ENCODE data around the gene TMEM203. TPM values are rescaled to one million over a fixed set of nuclear protein-coding genes. Genes with fewer than 3 reads are reported as not detected.

Gene TMEM203
- total RNA-seq, 4 donors from 2014 or later = 18.9 to 42.1 (median 28.7) TPM

DNA sequence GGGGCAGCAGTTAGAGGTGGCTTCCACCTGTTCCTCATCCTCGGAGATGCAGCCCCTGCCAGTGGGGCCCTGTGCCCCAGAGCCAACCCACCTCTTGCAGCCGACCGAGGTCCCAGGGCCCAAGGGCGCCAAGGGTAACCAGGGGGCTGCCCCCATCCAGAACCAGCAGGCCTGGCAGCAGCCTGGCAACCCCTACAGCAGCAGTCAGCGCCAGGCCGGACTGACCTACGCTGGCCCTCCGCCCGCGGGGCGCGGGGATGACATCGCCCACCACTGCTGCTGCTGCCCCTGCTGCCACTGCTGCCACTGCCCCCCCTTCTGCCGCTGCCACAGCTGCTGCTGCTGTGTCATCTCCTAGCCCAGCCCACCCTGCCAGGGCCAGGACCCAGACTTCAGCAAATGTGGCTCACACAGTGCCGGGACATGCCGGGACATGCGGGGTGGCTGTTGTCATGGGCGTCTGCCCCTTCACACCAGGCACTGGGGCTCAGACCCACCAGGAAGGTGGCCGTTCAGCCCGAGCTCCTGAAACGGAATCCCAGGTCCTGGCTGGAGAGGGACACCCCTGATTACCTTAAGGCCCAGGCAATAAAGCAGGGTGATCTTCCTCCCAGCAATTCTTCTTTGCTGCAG, 20.4 kb upstream of the TMEM203 start:
- intact Hi-C loops (cut with DNase I; ENCODE audit: low total_unique reads) = loop anchor here (5.0 kb wide), 1 partner anchor 99 kb away; no protein-coding TSS in a partner anchor
- H3K4me3 ChIP-seq = no peak overlapping the region

DNA sequence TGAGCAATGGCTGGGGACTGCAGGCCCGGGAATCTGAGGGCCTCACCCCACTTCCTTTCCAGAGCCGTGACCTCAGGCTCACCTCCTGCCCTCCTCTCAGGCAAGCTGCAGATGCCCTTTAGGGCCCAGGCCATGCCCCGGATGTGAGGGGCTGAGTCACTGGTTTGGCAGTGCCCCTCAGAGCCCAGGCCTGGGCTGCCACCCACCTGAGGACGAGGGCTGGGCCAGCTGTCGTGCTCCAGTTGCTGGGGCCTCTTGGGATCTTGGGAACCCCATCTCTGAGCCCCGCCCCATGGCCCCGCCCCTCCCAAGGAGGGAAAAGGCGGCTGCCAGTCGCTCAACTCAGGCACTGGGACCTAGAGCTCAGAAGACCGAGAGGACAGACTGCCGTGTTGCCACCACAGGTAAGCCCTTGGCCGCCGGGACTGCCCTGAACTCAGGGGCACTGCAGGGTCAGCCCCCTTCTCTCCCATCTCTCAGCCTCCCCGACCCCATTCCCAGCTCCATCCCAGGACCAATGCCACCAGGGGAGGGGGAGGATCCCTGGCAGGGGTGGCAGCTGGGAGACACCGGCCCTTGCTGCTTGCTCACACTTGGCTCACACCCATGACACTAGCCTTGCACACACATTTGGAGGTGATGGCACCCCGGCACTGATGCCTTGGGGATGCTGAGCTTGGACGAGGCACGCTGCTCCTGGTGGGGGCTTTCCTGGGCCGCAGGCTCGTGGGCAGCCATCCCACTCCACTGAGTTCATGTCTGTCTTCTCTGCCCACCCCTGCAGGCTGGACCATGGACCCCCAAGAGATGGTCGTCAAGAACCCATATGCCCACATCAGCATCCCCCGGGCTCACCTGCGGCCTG, 19.6 kb upstream of the TMEM203 start, which contains the start of gene CYSRT1:
CYSRT1 (plus strand) TSS at position 345 of the 865 bp plus-strand sequence; CDS start at position 793, 448 bp downstream.
- H3K9me3 ChIP-seq = no peaks in the 10 kb centered on the region
- no peaks in the 10 kb centered on the region for H3K36me3 ChIP-seq
- peaks cover 21% of the 10 kb centered on the region for H3K27me3 ChIP-seq
- in situ Hi-C loops (cut with MboI; ENCODE audit: low pct_ligation_motif_present in 1 of 4, low pct_unique_long_range_greater_than_20kb in 1 of 4, low sequenced_read_pairs in 3 of 4) = loop anchor here in 2 of 4 donors (10.0 to 25.0 kb wide), 2 partner anchors 100 to 113 kb away; partner anchors contain the start of gene DPP7 (in 1 of the 2)
- no peak for DNase-seq
- peaks cover 18 to 49% (median 36%) of the 10 kb centered on the region in 4 donors for H3K4me1 ChIP-seq
- intact Hi-C loops (cut with DNase I; ENCODE audit: low total_unique reads) = loop anchor here (5.0 kb wide), 1 partner anchor 98 kb away; no protein-coding TSS in a partner anchor
- WGBS, 2 donors (ENCODE audit: low coverage in 1 of 2) = 47% methylated on average over 20 of the region's 23 CpGs; no CpG with 5 or more reads in 1 of the 2 donors
- peak within 1 kb of the TSS; percentile 91 to 96 (median 92) for H3K27ac ChIP-seq
- H3K4me3 ChIP-seq = peak within 1 kb of the TSS; percentile 56 to 98 (median 70)
- TF ChIP-seq CTCF (IDR thresholded peaks at IDR 0.05) = no peak
- no peak for TF ChIP-seq EP300 (IDR thresholded peaks at IDR 0.05; ENCODE audit: low read depth)
- no peak for TF ChIP-seq POLR2AphosphoS5 (IDR thresholded peaks at IDR 0.05)

More for the DNA sequence above, 20.4 kb upstream of the TMEM203 start:
- Histone ChIP-seq H3K36me3 (no peaks in the 10 kb centered on the region), H3K27me3 (peaks cover 29% of the 10 kb centered on the region), H3K4me1 (peaks cover 18 to 54% (median 38%) of the 10 kb centered on the region in 4 donors), H3K9me3 (no peaks in the 10 kb centered on the region), H3K27ac (no peak overlapping the region)
- no peak for DNase-seq
- TF ChIP-seq EP300 (IDR thresholded peaks at IDR 0.05; ENCODE audit: low read depth) = no peak
- TF ChIP-seq POLR2A (IDR thresholded peaks at IDR 0.05) = no peak
- no peak for TF ChIP-seq CTCF (IDR thresholded peaks at IDR 0.05)
- TF ChIP-seq POLR2AphosphoS5 (IDR thresholded peaks at IDR 0.05) = no peak
- in situ Hi-C loops (cut with MboI; ENCODE audit: low pct_ligation_motif_present in 1 of 4, low pct_unique_long_range_greater_than_20kb in 1 of 4, low sequenced_read_pairs in 3 of 4) = loop anchor here in 1 of 4 donors (10.0 kb wide), 1 partner anchor 101 kb away; no protein-coding TSS in a partner anchor
- WGBS, 2 donors (ENCODE audit: low coverage in 1 of 2) = 85% methylated on average over 14 of the region's 21 CpGs; no CpG with 5 or more reads in 1 of the 2 donors

DNA sequence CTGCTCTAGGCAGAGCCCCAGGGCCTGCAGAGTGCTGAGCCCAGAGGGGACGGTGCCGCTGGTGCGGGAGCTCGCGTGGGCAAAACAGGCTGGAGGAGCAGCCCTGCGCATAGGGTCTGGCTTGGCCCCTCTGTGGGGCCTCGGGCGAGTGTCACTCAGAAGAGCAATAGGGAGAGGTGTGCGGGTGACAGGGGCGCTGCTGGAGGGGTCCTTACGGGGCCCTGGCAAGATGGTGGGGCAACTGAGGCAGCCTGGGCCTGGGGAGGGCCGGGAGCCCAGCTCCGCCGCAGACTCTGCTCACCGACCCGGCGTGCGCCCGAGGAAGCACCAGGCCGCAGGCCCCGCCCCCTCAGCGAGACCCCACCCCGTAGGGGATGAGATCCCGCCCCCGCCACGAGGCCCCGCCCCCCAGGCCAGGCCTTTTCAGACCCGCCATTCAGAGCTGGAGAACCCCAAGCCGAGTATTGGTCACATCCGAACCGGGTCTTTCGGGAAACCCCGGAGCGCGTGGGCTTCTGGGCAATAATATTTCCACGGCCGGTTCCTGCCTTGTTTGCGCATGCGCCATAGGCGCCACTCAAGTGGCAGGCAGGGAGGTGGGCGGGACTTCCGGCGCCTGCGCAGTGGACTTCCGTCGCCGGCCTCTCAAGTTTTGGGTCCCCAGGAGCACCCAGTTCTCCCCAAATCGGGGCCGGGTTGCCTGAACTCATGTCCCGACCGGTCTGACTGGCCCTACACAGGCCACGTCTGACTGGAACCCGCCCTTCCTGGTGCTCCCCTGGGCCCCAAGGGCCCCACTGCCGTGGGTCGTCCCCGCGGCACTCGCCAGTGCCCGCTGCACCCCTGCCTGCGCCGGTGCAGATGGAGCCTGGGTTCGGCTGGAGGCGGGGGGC, 17.9 kb upstream of the TMEM203 start:
- Histone ChIP-seq H3K27me3 (peaks cover 4% of the 10 kb centered on the region), H3K9me3 (no peaks in the 10 kb centered on the region), H3K4me3 (peak overlapping the region; percentile 56 to 98 (median 70)), H3K27ac (peak overlapping the region; percentile 91 to 96 (median 92)), H3K36me3 (no peaks in the 10 kb centered on the region), H3K4me1 (peaks cover 18 to 49% (median 39%) of the 10 kb centered on the region in 4 donors)
- intact Hi-C loops (cut with DNase I; ENCODE audit: low total_unique reads) = no loop called here
- TF ChIP-seq EP300 (IDR thresholded peaks at IDR 0.05; ENCODE audit: low read depth) (no peak), CTCF (IDR thresholded peaks at IDR 0.05) (no peak), POLR2AphosphoS5 (IDR thresholded peaks at IDR 0.05) (peak; percentile 61 to 69 (median 66)), POLR2A (IDR thresholded peaks at IDR 0.05) (peak; percentile 63)
- DNase-seq = peak; percentile 97
- in situ Hi-C loops (cut with MboI; ENCODE audit: low pct_ligation_motif_present in 1 of 4, low pct_unique_long_range_greater_than_20kb in 1 of 4, low sequenced_read_pairs in 3 of 4) = loop anchor here in 2 of 4 donors (10.0 to 25.0 kb wide), 2 partner anchors 99 to 111 kb away; partner anchors contain the start of gene DPP7 (in 1 of the 2)
- 2% methylated on average over 34 of the region's 63 CpGs; no CpG with 5 or more reads in 1 of the 2 donors for WGBS, 2 donors (ENCODE audit: low coverage in 1 of 2)
